Measurements from ENCODE around the gene ANKRD63.

The ANKRD63 gene

DNA sequence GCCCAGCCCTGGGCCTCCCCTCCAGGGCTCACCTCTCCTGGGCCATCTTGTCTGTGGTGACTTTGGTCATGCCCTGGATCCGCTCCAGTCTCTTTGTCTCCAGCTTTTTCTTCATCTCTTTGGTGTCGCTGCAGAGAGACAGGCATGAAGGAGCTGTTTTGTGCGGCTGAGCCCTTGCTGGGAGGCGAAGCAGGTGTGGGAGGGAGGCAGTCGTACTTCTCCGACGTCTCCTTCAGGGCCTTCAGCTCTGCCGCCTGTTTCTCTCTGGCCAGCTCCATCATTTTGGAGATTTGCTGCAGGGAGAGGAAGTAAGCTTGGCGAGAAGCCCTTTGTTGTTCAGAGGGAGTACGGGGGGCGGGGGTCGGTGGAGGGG is 7.7 kb upstream of the ANKRD63 start:
- Histone ChIP-seq H4K20me1 (ENCODE audit: control insufficient read depth, insufficient read depth, low read depth, low read length) (no peaks in the 10 kb centered on the region), H3K9me3 (ENCODE audit: control insufficient read depth, insufficient read depth, low read length) (no peaks in the 10 kb centered on the region), H3K79me2 (ENCODE audit: control insufficient read depth, low read length) (no peaks in the 10 kb centered on the region), H3K36me3 (ENCODE audit: control insufficient read depth, low read length) (no peaks in the 10 kb centered on the region), H3K4me3 (ENCODE audit: low read length) (no peak overlapping the region), H3K9me2 (replicated peaks; ENCODE audit: control insufficient read depth, low read length) (no peaks in the 10 kb centered on the region), H3F3A (ENCODE audit: control insufficient read depth, insufficient read depth) (no peaks in the 10 kb centered on the region), H3K4me1 (ENCODE audit: control insufficient read depth, low read length) (peaks cover 11% of the 10 kb centered on the region), H3K4me2 (ENCODE audit: low read length) (no peak overlapping the region), H3K27ac (ENCODE audit: low read depth, low read length) (no peak overlapping the region), H3K27me3 (ENCODE audit: control insufficient read depth, low read length) (no peaks in the 10 kb centered on the region)
- TF ChIP-seq, protein P1, sequence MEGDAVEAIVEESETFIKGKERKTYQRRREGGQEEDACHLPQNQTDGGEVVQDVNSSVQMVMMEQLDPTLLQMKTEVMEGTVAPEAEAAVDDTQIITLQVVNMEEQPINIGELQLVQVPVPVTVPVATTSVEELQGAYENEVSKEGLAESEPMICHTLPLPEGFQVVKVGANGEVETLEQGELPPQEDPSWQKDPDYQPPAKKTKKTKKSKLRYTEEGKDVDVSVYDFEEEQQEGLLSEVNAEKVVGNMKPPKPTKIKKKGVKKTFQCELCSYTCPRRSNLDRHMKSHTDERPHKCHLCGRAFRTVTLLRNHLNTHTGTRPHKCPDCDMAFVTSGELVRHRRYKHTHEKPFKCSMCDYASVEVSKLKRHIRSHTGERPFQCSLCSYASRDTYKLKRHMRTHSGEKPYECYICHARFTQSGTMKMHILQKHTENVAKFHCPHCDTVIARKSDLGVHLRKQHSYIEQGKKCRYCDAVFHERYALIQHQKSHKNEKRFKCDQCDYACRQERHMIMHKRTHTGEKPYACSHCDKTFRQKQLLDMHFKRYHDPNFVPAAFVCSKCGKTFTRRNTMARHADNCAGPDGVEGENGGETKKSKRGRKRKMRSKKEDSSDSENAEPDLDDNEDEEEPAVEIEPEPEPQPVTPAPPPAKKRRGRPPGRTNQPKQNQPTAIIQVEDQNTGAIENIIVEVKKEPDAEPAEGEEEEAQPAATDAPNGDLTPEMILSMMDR (IDR thresholded peaks at IDR 0.05; ENCODE audit: low read depth, low read length, poor library complexity, severe bottlenecking) = no peak
- TF ChIP-seq EZH2phosphoT487 (IDR thresholded peaks at IDR 0.05; ENCODE audit: borderline replicate concordance, low read length) = no peak

DNA sequence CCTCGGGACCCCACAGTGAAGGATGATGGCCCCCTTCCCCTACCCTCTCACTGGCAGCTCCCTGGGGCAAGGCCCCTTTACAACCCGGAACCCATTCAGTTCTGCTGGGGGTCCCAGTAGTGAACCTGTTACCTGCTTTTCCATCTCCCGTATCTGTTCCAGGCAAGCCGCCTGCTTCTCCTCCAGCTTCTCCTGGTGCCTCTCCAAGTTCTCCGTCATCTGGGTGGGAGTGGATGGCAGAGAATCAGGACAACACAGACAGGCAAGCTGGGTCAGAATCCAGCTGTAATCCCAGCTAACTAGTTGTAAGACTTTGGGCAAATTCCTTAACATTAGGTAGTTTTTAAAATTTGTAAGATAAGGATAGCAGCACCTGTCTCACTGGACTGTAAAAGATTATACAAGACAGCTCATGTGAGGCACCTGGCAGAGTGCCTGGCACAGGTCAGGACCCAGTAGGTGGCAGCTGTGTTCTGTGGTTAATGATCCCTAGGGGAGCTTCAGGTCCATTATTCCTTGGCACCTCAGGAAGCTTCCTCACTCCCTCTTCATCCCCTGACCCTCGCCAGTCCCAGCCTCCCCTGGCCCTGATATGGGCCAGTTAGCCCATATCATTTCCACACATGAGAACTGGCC is 6.4 kb upstream of the ANKRD63 start:
- H3K27me3 ChIP-seq (ENCODE audit: control insufficient read depth, low read length) = peaks cover under 1% of the 10 kb centered on the region; the same call in 1 of the 2 replicates
- no peaks in the 10 kb centered on the region for H3K79me2 ChIP-seq (ENCODE audit: control insufficient read depth, low read length)
- H3K9me3 ChIP-seq (ENCODE audit: control insufficient read depth, insufficient read depth, low read length) = no peaks in the 10 kb centered on the region
- no peaks in the 10 kb centered on the region for H3K36me3 ChIP-seq (ENCODE audit: control insufficient read depth, low read length)
- 0 out of 2 replicates have a peak, but pooled peaks cover 3% of the 10 kb centered on the region for H3F3A ChIP-seq (ENCODE audit: control insufficient read depth, insufficient read depth)
- H3K4me3 ChIP-seq (ENCODE audit: low read length) = no peak overlapping the region
- no peak overlapping the region for H3K27ac ChIP-seq (ENCODE audit: low read depth, low read length)
- H4K20me1 ChIP-seq (ENCODE audit: control insufficient read depth, insufficient read depth, low read depth, low read length) = no peaks in the 10 kb centered on the region
- H3K4me1 ChIP-seq (ENCODE audit: control insufficient read depth, low read length) = peaks cover 11% of the 10 kb centered on the region
- no peaks in the 10 kb centered on the region for H3K9me2 ChIP-seq (replicated peaks; ENCODE audit: control insufficient read depth, low read length)
- TF ChIP-seq, protein P1 (IDR thresholded peaks at IDR 0.05; ENCODE audit: low read depth, low read length, poor library complexity, severe bottlenecking) = no peak
- TF ChIP-seq EZH2phosphoT487 (IDR thresholded peaks at IDR 0.05; ENCODE audit: borderline replicate concordance, low read length) = no peak
- H3K4me2 ChIP-seq (ENCODE audit: low read length) = 0 out of 2 replicates have a peak overlapping the region, but pooled peaks have one; percentile 7

DNA sequence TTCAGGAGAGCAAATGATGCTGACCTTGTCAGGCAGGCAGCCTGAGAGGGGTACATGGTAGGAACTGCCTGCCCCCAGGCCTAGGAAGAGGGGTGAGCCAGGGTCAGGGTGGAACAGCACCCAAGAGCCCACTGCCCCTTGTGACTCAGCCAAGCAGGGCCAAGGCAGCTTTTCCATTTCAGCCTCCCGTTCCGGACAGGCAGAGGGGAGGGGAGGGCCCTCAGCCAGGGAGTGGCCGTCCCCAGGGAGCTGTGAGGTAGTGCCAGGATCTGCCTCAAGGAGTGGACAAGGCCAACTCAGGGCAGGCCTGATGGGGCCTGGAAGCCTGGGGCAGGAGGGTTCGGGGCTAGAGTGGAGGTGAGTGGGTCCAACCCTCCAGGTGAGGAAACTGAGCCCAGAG is 5.1 kb upstream of the ANKRD63 start:
- H4K20me1 ChIP-seq (ENCODE audit: control insufficient read depth, insufficient read depth, low read depth, low read length) = no peaks in the 10 kb centered on the region
- H3K79me2 ChIP-seq (ENCODE audit: control insufficient read depth, low read length) = no peaks in the 10 kb centered on the region
- no peaks in the 10 kb centered on the region for H3K36me3 ChIP-seq (ENCODE audit: control insufficient read depth, low read length)
- TF ChIP-seq EZH2phosphoT487 (IDR thresholded peaks at IDR 0.05; ENCODE audit: borderline replicate concordance, low read length) = no peak
- TF ChIP-seq, protein P1 (IDR thresholded peaks at IDR 0.05; ENCODE audit: low read depth, low read length, poor library complexity, severe bottlenecking) = no peak
- no peaks in the 10 kb centered on the region for H3K9me3 ChIP-seq (ENCODE audit: control insufficient read depth, insufficient read depth, low read length)
- 0 out of 2 replicates have a peak, but pooled peaks cover 3% of the 10 kb centered on the region for H3F3A ChIP-seq (ENCODE audit: control insufficient read depth, insufficient read depth)
- H3K4me1 ChIP-seq (ENCODE audit: control insufficient read depth, low read length) = peaks cover 14% of the 10 kb centered on the region
- no peak overlapping the region for H3K27ac ChIP-seq (ENCODE audit: low read depth, low read length)
- no peak overlapping the region for H3K4me2 ChIP-seq (ENCODE audit: low read length)
- H3K27me3 ChIP-seq (ENCODE audit: control insufficient read depth, low read length) = peaks cover 14% of the 10 kb centered on the region
- H3K4me3 ChIP-seq (ENCODE audit: low read length) = no peak overlapping the region
- H3K9me2 ChIP-seq (replicated peaks; ENCODE audit: control insufficient read depth, low read length) = no peaks in the 10 kb centered on the region
